OCI-LY3 (cell line): Measurements from ENCODE around the gene COA6.
A peak's percentile ranks its signal among the peaks of the same experiment; 100 is the strongest.
"Not testable (repeated sequence)": the region's sequence is repeated elsewhere in the genome, so short reads cannot be mapped to it uniquely, and the experiment has no call there.

ENCODE experiments used
- H2AFZ ChIP-seq: fragments of 200-600, 300-600 bp; shearing (Covaris generic); 2 replicates; pipeline ENCODE4 v1.6.0; 2014; ENCODE audit warnings: antibody characterized with exemption, low read depth, low read length
- H3K27ac ChIP-seq: fragments of 200-600, 300-600 bp; sonication (generic); 2 replicates; pipeline ENCODE4 v1.5.1; 2014; ENCODE audit warnings: mild to moderate bottlenecking, low read length, moderate library complexity, mixed read lengths
- H3K27me3 ChIP-seq: fragments of 200-600, 300-600 bp; sonication (generic); 2 replicates; pipeline ENCODE4 v1.6.1; 2014; ENCODE audit warnings: low read depth, low read length, mixed read lengths
- H3K36me3 ChIP-seq: fragments of 200-600, 300-600 bp; sonication (generic); replicated peaks from 2 replicates; pipeline ENCODE3; 2014; ENCODE audit warnings: low read depth, low read length, mixed read lengths
- H3K4me1 ChIP-seq: fragments of 300-600, 200-600 bp; sonication (generic); 2 replicates; pipeline ENCODE4 v1.6.1; 2014; ENCODE audit warnings: low read length, mixed read lengths
- H3K4me2 ChIP-seq: fragments of 200-600, 300-600 bp; sonication (generic); 2 replicates; pipeline ENCODE4 v1.6.1; 2014; ENCODE audit warnings: low read length, mixed read lengths
- H3K4me3 ChIP-seq: fragments of 300-600, 200-600 bp; sonication (generic); 2 replicates; pipeline ENCODE4 v1.5.1; 2014; ENCODE audit warnings: antibody characterized with exemption, mild to moderate bottlenecking, low read length, moderate library complexity
- H3K79me2 ChIP-seq: fragments of 300-600, 200-600 bp; shearing (Covaris generic); 2 replicates; pipeline ENCODE4 v1.6.1; 2014; ENCODE audit warnings: mild to moderate bottlenecking, low read length, mixed read lengths
- H3K9ac ChIP-seq: fragments of 300-600, 200-600 bp; shearing (Covaris generic); 2 replicates; pipeline ENCODE4 v1.6.0; 2014; ENCODE audit warnings: mild to moderate bottlenecking, low read length, moderate library complexity
- H3K9me3 ChIP-seq: fragments of 200-600, 300-600 bp; shearing (Covaris generic); 2 replicates; pipeline ENCODE4 v1.6.1; 2014; ENCODE audit warnings: low read length, mixed read lengths; ENCODE audit not compliant: insufficient read depth
- H4K20me1 ChIP-seq: fragments of 200-600, 300-600 bp; sonication (generic); 2 replicates; pipeline ENCODE4 v1.6.1; 2016; ENCODE audit warnings: low read length, mixed read lengths; ENCODE audit not compliant: insufficient read depth
- CTCF ChIP-seq: fragments of 200-600, 300-600 bp; sonication (generic); IDR thresholded peaks from 2 replicates; pipeline ENCODE4 v1.5.1; 2014; ENCODE audit warnings: antibody characterized with exemption, low read length, low read depth
- EZH2phosphoT487 ChIP-seq: fragments of 200-600 bp; shearing (Covaris generic); IDR thresholded peaks from 2 replicates; pipeline ENCODE4 v1.6.1; 2018; ENCODE audit warnings: antibody characterized with exemption, mixed run types, low read depth

Gene COA6

GRCh38 chr1:234396871-234397270 lies 23.6 kb downstream of the COA6 start:
- no peak overlapping the region for H2AFZ ChIP-seq
- H3K79me2 ChIP-seq, result no peaks in the 10 kb centered on the region
- H3K9ac ChIP-seq, result no peak overlapping the region
- H4K20me1 ChIP-seq, result no peaks in the 10 kb centered on the region
- H3K4me2 ChIP-seq, result no peak overlapping the region
- no peaks in the 10 kb centered on the region for H3K9me3 ChIP-seq
- no peaks in the 10 kb centered on the region for H3K27me3 ChIP-seq
- H3K4me1 ChIP-seq, result peaks cover 32% of the 10 kb centered on the region
- no peak overlapping the region for H3K4me3 ChIP-seq
- no peak for TF ChIP-seq CTCF
- no peak for TF ChIP-seq EZH2phosphoT487
- H3K27ac ChIP-seq, result no peak overlapping the region
- no peaks in the 10 kb centered on the region for H3K36me3 ChIP-seq

GRCh38 chr1:234397732-234398131 lies 24.5 kb downstream of the COA6 start:
- Histone ChIP-seq H3K36me3 (no peaks in the 10 kb centered on the region), H3K27me3 (no peaks in the 10 kb centered on the region), H3K79me2 (no peaks in the 10 kb centered on the region), H4K20me1 (no peaks in the 10 kb centered on the region), H3K27ac (peak overlapping the region; percentile 71; the same call in 1 of the 2 replicates), H3K4me2 (peak overlapping the region; percentile 64), H3K9me3 (no peaks in the 10 kb centered on the region), H3K4me3 (no peak overlapping the region), H3K9ac (no peak overlapping the region; the same call in 1 of the 2 replicates), H2AFZ (no peak overlapping the region), H3K4me1 (peaks cover 32% of the 10 kb centered on the region)
- TF ChIP-seq EZH2phosphoT487, result no peak
- TF ChIP-seq CTCF, result no peak

GRCh38 chr1:234398849-234399381 lies 25.7 kb downstream of the COA6 start:
- peak overlapping the region; percentile 64 for H3K4me2 ChIP-seq
- TF ChIP-seq EZH2phosphoT487 (no peak), CTCF (no peak)
- H3K4me1 ChIP-seq, result peaks cover 32% of the 10 kb centered on the region
- H2AFZ ChIP-seq, result peak overlapping the region; percentile 96
- peak overlapping the region; percentile 71 for H3K27ac ChIP-seq
- no peaks in the 10 kb centered on the region for H4K20me1 ChIP-seq
- H3K36me3 ChIP-seq, result no peaks in the 10 kb centered on the region
- no peaks in the 10 kb centered on the region for H3K9me3 ChIP-seq
- peak overlapping the region; percentile 57 for H3K9ac ChIP-seq
- no peaks in the 10 kb centered on the region for H3K27me3 ChIP-seq
- H3K79me2 ChIP-seq, result no peaks in the 10 kb centered on the region
- H3K4me3 ChIP-seq, result peak overlapping the region; percentile 71

- not testable (repeated sequence) for H3K9ac ChIP-seq, H3K79me2 ChIP-seq, H3K4me3 ChIP-seq, H2AFZ ChIP-seq, H3K36me3 ChIP-seq, H3K9me3 ChIP-seq, H4K20me1 ChIP-seq, H3K27me3 ChIP-seq
- Histone ChIP-seq H3K4me1 (peaks cover 32% of the 10 kb centered on the region), H3K27ac (peak overlapping the region; percentile 71), H3K4me2 (peak overlapping the region; percentile 64)
Observed at GRCh38 chr1:234399515-234399914, 26.3 kb downstream of the COA6 start.
